Fibroblast of villous mesenchyme (primary cell): ENCODE data around the gene ZNF568. TPM values are rescaled to one million over a fixed set of nuclear protein-coding genes. Genes with fewer than 3 reads are reported as not detected.

Source experiments
- DNase-seq: peaks from one replicate; pipeline ENCODE4 v3.0.0-alpha.2; 2010; ENCODE audit warnings: low read depth
- H3K4me3 ChIP-seq: 2 replicates; pipeline ENCODE4 v1.5.1; 2011; ENCODE audit warnings: low read depth, mild to moderate bottlenecking, low read length
- total RNA-seq: library from RNA; depleted of rRNA; stranded (reverse); fragments of >200 nt; gene quantifications from 2 replicates; pipeline ENCODE4 v1.2.3, GENCODE V29; 2012
- TF ChIP-seq, protein P1 (sequence below): IDR thresholded peaks from 2 replicates; pipeline ENCODE4 v1.5.1; 2012; ENCODE audit warnings: low read depth, mild to moderate bottlenecking, low read length; ENCODE audit not compliant: insufficient read depth

Gene ZNF568
- total RNA-seq, 1 donor: 11.2 TPM

DNA sequence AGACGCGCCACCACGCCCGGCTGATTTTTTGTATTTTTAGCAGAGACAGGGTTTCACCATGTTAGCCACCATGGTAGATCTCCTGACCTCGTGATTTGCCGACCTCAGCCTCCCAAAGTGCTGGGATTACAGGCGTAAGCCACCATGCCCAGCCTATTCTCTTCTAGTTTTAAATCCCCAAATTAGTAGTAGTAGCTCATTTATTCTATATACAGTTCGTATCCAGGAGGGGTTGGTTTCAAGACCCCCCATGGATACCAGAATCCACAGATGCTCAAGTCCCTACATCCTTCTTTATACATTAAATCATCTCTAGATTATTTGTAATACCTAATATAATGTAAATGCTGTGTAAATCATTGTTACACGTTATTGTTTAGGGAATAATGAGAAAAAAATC lies 2.0 kb downstream of the ZNF568 start:
- no peak for DNase-seq
- TF ChIP-seq, protein P1, sequence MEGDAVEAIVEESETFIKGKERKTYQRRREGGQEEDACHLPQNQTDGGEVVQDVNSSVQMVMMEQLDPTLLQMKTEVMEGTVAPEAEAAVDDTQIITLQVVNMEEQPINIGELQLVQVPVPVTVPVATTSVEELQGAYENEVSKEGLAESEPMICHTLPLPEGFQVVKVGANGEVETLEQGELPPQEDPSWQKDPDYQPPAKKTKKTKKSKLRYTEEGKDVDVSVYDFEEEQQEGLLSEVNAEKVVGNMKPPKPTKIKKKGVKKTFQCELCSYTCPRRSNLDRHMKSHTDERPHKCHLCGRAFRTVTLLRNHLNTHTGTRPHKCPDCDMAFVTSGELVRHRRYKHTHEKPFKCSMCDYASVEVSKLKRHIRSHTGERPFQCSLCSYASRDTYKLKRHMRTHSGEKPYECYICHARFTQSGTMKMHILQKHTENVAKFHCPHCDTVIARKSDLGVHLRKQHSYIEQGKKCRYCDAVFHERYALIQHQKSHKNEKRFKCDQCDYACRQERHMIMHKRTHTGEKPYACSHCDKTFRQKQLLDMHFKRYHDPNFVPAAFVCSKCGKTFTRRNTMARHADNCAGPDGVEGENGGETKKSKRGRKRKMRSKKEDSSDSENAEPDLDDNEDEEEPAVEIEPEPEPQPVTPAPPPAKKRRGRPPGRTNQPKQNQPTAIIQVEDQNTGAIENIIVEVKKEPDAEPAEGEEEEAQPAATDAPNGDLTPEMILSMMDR: no peak
- H3K4me3 ChIP-seq: no peak overlapping the region

DNA sequence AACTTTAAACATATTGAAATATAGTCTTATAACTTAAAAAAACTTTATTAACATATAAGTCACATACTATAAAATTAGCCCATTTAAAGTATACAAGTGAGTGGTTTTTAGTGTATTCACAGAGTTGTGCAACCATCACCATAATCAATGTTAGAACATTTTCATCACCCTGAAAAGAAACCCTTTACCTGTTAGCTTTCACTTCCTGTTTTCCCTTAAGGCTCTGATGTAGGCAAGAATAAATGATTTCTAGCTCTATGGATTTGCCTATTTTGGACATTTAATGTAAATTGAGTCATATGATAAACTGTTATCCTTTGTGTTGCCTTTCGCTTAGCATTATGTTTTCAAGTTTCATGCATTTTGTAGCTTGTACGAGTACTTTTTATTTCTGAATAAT lies 15.6 kb downstream of the ZNF568 start:
- TF ChIP-seq, protein P1: no peak
- no peak overlapping the region for H3K4me3 ChIP-seq
- no peak for DNase-seq

DNA sequence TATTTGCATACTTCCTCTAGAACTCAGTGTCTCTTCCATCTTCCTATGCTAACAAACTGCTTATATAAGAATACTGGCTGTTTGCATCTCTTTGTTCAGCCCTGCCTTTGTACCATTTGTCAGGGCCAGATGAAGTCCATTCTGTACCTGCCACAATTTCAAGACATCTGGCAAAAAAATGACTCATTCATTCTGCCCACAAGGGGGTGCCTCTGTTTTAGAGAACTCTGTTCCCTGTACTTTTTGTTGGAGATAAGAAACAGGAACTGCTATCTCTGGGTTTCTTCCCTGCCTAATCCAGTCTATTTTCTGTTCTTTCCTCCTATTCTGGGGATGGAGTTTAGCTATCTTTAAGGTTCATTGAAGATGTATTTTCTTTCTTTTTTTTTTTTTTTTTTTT lies 23.0 kb downstream of the ZNF568 start:
- TF ChIP-seq, protein P1: peak; percentile 22
- no peak overlapping the region for H3K4me3 ChIP-seq
- DNase-seq: no peak

DNA sequence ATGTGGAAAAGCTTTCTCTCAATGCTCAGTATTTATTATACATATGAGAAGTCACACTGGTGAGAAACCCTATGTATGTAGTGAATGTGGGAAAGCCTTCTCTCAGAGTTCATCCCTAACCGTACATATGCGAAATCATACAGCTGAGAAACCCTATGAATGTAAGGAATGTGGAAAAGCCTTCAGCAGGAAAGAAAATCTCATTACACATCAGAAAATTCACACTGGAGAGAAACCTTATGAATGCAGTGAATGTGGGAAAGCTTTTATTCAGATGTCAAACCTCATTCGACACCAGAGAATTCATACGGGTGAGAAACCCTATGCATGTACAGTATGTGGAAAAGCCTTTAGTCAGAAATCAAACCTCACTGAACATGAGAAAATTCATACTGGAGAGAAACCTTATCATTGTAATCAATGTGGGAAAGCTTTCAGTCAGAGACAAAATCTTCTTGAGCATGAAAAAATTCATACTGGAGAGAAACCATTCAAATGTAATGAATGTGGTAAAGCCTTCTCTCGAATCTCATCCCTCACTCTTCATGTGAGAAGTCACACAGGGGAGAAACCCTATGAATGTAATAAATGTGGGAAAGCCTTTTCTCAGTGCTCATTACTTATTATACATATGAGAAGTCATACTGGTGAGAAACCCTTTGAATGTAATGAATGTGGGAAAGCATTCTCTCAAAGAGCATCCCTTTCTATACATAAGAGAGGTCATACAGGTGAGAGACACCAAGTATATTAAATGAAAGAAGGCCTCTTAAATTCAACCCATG lies 34.4 kb downstream of the ZNF568 start:
- TF ChIP-seq, protein P1: no peak
- no peak for DNase-seq
- no peak overlapping the region for H3K4me3 ChIP-seq

DNA sequence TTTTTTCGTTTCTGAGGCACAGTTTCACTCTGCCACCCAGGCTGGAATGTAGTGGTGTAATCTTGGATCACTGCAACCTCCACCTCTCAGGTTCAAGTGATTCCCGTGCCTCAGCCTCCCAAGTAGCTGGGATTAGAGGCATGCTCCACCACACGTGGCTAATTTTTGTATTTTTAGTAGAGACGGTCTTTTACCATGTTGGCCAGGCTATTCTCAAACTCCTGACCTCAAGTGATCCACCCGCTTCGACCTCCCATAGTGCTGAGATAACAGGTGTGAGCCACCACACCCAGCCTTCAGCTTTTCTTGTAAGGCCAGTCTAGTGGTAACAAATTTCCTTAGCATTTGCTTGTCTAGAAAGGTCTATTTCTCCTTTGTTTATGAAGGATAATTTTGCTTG lies 46.2 kb downstream of the ZNF568 start:
- DNase-seq: no peak
- no peak overlapping the region for H3K4me3 ChIP-seq
- TF ChIP-seq, protein P1: no peak

DNA sequence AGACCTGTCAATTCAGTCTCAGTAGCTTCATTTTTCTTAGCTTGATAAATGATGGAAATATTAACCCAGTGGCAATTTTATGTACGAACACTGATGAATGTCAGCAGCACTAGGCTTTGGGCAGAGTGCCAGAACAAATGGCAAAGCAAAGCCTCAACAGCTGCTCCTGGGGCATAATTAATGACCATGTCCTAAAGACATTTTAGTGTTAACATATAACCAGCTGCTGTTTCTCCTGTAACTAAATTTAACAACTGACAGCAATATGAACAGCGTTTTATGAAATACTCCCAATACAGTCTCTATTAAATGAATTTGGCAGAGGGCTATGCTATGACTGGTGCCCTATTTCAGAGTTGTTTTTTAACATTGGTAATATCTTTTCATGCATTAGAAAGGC lies 47.1 kb downstream of the ZNF568 start:
- DNase-seq: no peak
- no peak overlapping the region for H3K4me3 ChIP-seq
- TF ChIP-seq, protein P1: no peak

DNA sequence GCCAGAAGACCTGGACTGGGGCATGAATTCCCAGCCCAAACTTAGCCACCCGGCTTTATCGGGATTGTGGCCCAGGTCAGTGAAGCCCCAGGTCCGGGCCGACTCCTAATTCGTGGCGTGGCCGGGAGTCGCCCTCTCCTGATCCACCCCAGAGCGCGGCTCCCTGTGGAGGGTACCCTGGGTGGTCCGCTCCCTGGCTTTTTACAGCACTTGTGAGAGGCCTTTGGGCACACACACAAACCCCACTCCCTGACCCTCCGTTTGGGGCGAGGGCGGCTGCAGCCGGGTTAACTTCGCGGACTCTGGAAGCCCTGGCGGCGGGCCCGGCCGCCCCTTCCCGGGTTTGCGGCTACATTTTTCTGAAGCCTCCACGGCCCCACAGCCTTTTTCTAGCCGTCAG lies 56.4 kb downstream of the ZNF568 start:
- no peak for DNase-seq
- H3K4me3 ChIP-seq: peak overlapping the region; percentile 79
- TF ChIP-seq, protein P1: no peak
